ENCODE results near the gene NRAP. TPM values are rescaled to one million over a fixed set of nuclear protein-coding genes. Genes with fewer than 3 reads are reported as not detected.

NRAP gene
- polyA plus RNA-seq, 1 donor from 2014 or later: not detected

- H3K27ac ChIP-seq (ENCODE audit: low read length): no peak overlapping the region
- peaks cover 7% of the 10 kb centered on the region for H3K27me3 ChIP-seq (ENCODE audit: insufficient read depth, low read depth, low read length)
- H3K4me2 ChIP-seq (ENCODE audit: low read length): no peak overlapping the region
- no peak overlapping the region for H3K9ac ChIP-seq (ENCODE audit: low read length)
- H3K4me3 ChIP-seq (ENCODE audit: low read length): no peak overlapping the region
- no peaks in the 10 kb centered on the region for H3F3A ChIP-seq (ENCODE audit: insufficient read depth, low read length, poor library complexity, severe bottlenecking)
- no peaks in the 10 kb centered on the region for H3K79me2 ChIP-seq (replicated peaks; ENCODE audit: insufficient read depth, low read length)
- no peaks in the 10 kb centered on the region for H3K9me3 ChIP-seq (ENCODE audit: low read length)
- H4K20me1 ChIP-seq (ENCODE audit: insufficient read depth): no peaks in the 10 kb centered on the region
- H3K36me3 ChIP-seq (ENCODE audit: insufficient read depth, low read length): no peaks in the 10 kb centered on the region
- H2AFZ ChIP-seq (ENCODE audit: low read depth, low read length): no peak overlapping the region
- H3K9me2 ChIP-seq (ENCODE audit: insufficient read depth, low read length): no peaks in the 10 kb centered on the region
- TF ChIP-seq POLR2AphosphoS5 (IDR thresholded peaks at IDR 0.05) (no peak), SMC3 (conservative IDR thresholded peaks at IDR 0.05; ENCODE audit: poor library complexity) (no peak), RAD21 (conservative IDR thresholded peaks at IDR 0.05) (no peak), TAF1 (IDR thresholded peaks at IDR 0.05; ENCODE audit: low read depth) (no peak), CTCF (IDR thresholded peaks at IDR 0.05; ENCODE audit: poor library complexity, severe bottlenecking) (no peak), EZH2 (IDR thresholded peaks at IDR 0.05; ENCODE audit: borderline replicate concordance, insufficient read depth, low read length, poor library complexity, severe bottlenecking) (no peak), REST (IDR thresholded peaks at IDR 0.05; ENCODE audit: borderline replicate concordance) (no peak), EP300 (conservative IDR thresholded peaks at IDR 0.05; ENCODE audit: poor library complexity, severe bottlenecking) (no peak), MXI1 (conservative IDR thresholded peaks at IDR 0.05; ENCODE audit: poor library complexity, severe bottlenecking) (no peak)
These were observed 103.8 kb downstream of the NRAP start for GRCh38 chr10:113560071-113560470.

- Histone ChIP-seq H3K4me3 (ENCODE audit: low read length) (peak overlapping the region; percentile 53), H3K79me2 (replicated peaks; ENCODE audit: insufficient read depth, low read length) (no peaks in the 10 kb centered on the region), H3K36me3 (ENCODE audit: insufficient read depth, low read length) (no peaks in the 10 kb centered on the region), H3K27me3 (ENCODE audit: insufficient read depth, low read depth, low read length) (peaks cover 7% of the 10 kb centered on the region), H3K9ac (ENCODE audit: low read length) (no peak overlapping the region), H3K27ac (ENCODE audit: low read length) (no peak overlapping the region), H3K9me2 (ENCODE audit: insufficient read depth, low read length) (no peaks in the 10 kb centered on the region), H4K20me1 (ENCODE audit: insufficient read depth) (no peaks in the 10 kb centered on the region), H3K4me2 (ENCODE audit: low read length) (no peak overlapping the region), H2AFZ (ENCODE audit: low read depth, low read length) (no peak overlapping the region), H3F3A (ENCODE audit: insufficient read depth, low read length, poor library complexity, severe bottlenecking) (no peaks in the 10 kb centered on the region), H3K9me3 (ENCODE audit: low read length) (no peaks in the 10 kb centered on the region)
- TF ChIP-seq TAF1 (IDR thresholded peaks at IDR 0.05; ENCODE audit: low read depth): no peak
These were observed 105.9 kb downstream of the NRAP start for GRCh38 chr10:113557903-113558321.

GRCh38 chr10:113557424-113557862, 106.4 kb downstream of the NRAP start:
- H3K79me2 ChIP-seq (replicated peaks; ENCODE audit: insufficient read depth, low read length): no peaks in the 10 kb centered on the region
- H3K36me3 ChIP-seq (ENCODE audit: insufficient read depth, low read length): no peaks in the 10 kb centered on the region
- H4K20me1 ChIP-seq (ENCODE audit: insufficient read depth): no peaks in the 10 kb centered on the region
- H3K9me3 ChIP-seq (ENCODE audit: low read length): no peaks in the 10 kb centered on the region
- H3K27ac ChIP-seq (ENCODE audit: low read length): no peak overlapping the region
- no peak overlapping the region for H3K4me2 ChIP-seq (ENCODE audit: low read length)
- no peak overlapping the region for H3K9ac ChIP-seq (ENCODE audit: low read length)
- peaks cover 7% of the 10 kb centered on the region for H3K27me3 ChIP-seq (ENCODE audit: insufficient read depth, low read depth, low read length)
- TF ChIP-seq RAD21 (conservative IDR thresholded peaks at IDR 0.05): no peak
- TF ChIP-seq EP300 (conservative IDR thresholded peaks at IDR 0.05; ENCODE audit: poor library complexity, severe bottlenecking): no peak
- no peak for TF ChIP-seq MXI1 (conservative IDR thresholded peaks at IDR 0.05; ENCODE audit: poor library complexity, severe bottlenecking)
- TF ChIP-seq EZH2 (IDR thresholded peaks at IDR 0.05; ENCODE audit: borderline replicate concordance, insufficient read depth, low read length, poor library complexity, severe bottlenecking): no peak
- TF ChIP-seq SMC3 (conservative IDR thresholded peaks at IDR 0.05; ENCODE audit: poor library complexity): no peak
- no peak for TF ChIP-seq REST (IDR thresholded peaks at IDR 0.05; ENCODE audit: borderline replicate concordance)
- no peak for TF ChIP-seq CTCF (IDR thresholded peaks at IDR 0.05; ENCODE audit: poor library complexity, severe bottlenecking)
- TF ChIP-seq POLR2AphosphoS5 (IDR thresholded peaks at IDR 0.05): no peak
- TF ChIP-seq TAF1 (IDR thresholded peaks at IDR 0.05; ENCODE audit: low read depth): no peak
- H3F3A ChIP-seq (ENCODE audit: insufficient read depth, low read length, poor library complexity, severe bottlenecking): no peaks in the 10 kb centered on the region
- no peak overlapping the region for H2AFZ ChIP-seq (ENCODE audit: low read depth, low read length)
- no peak overlapping the region for H3K4me3 ChIP-seq (ENCODE audit: low read length)
- no peaks in the 10 kb centered on the region for H3K9me2 ChIP-seq (ENCODE audit: insufficient read depth, low read length)

All from neural cell (in vitro differentiated cells).